GM23248 (cell line): ENCODE results near the gene LDHAL6B.

Source experiments
- EZH2 ChIP-seq: fragments of 200-600 bp; sonication (generic); IDR thresholded peaks from 2 replicates; pipeline ENCODE4 v1.6.1; 2018; ENCODE audit warnings: antibody characterized with exemption, mild to moderate bottlenecking; ENCODE audit not compliant: insufficient read depth, poor library complexity, severe bottlenecking
- EZH2phosphoT487 ChIP-seq: fragments of 200-600 bp; sonication (generic); IDR thresholded peaks from 2 replicates; pipeline ENCODE4 v1.6.1; 2018; ENCODE audit warnings: antibody characterized with exemption, moderate library complexity, mild to moderate bottlenecking, low read depth; ENCODE audit not compliant: insufficient read depth

DNA sequence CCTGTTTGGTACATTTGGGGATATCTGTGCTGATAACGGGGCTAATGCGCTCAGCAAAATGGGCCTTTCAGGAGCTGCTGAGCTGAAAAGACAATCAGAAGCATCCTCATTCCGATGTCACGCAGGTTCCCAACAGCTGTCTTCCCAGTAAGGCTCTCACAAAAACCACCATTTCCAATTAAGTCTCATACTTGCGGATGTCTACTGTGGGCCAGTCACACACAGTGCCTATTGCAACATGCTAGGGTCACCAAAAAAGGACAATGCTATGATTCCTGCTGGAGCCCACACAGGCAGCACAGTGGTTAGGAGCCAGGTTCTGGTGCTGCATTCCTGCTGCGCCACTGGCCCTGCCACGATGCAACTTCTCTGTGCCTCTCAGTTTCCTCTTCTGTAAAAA is 16.4 kb upstream of the LDHAL6B start:
- no peak for TF ChIP-seq EZH2
- no peak for TF ChIP-seq EZH2phosphoT487
